ENCODE results near the gene AJAP1. TPM values are rescaled to one million over a fixed set of nuclear protein-coding genes. Genes with fewer than 3 reads are reported as not detected.

AJAP1 gene
- total and polyA plus RNA-seq, 2 of the 13 experiments (the other 11 are each of a cell fraction or from before 2014, with no cell fraction given): not detected

DNA sequence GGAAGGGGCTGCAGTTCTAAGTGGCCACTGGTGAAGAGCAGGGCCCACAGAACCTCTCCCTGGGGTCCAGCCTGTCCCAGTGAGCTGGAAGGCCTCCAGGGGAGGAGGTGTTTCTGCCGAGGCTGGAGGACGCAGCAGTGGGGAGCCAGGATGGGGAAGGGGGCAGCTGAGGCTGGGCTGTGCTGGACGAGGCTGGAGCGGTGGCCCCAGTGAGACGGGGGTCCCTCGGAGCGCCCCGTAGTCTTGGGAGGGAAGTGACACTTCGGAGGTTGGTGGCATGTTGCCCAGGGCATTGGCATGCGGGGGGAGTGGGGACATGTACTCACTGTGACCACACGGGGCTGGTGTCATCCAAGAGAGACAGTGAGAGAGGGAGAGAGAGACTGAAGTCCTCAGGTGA is 33.5 kb downstream of the AJAP1 start (continued):
- TF ChIP-seq ATAD3A (CRISPR knock-in tag; IDR thresholded peaks at IDR 0.05): no peak
- TF ChIP-seq EED (CRISPR knock-in tag; IDR thresholded peaks at IDR 0.05): no peak
- no peak for TF ChIP-seq MXI1 (IDR thresholded peaks at IDR 0.05; ENCODE audit: borderline replicate concordance, low read depth, low read length)

GRCh38 chr1:4689271-4689935 is 35.0 kb downstream of the AJAP1 start:
- FAIRE-seq (no peak), DNase-seq (ENCODE audit: low spot score) (no peak), ATAC-seq (no peak)
- TF ChIP-seq ZNF17 (CRISPR knock-in tag; IDR thresholded peaks at IDR 0.05) (no peak), SIX1 (CRISPR knock-in tag; IDR thresholded peaks at IDR 0.05; ENCODE audit: borderline replicate concordance) (no peak), POLR2G (IDR thresholded peaks at IDR 0.05; ENCODE audit: low read depth, low read length) (no peak), MIXL1 (CRISPR knock-in tag; IDR thresholded peaks at IDR 0.05) (no peak), HOXA7 (CRISPR knock-in tag; IDR thresholded peaks at IDR 0.05) (no peak), CHD2 (IDR thresholded peaks at IDR 0.05; ENCODE audit: low read depth, low read length) (no peak)
- TF ChIP-seq, protein P1, sequence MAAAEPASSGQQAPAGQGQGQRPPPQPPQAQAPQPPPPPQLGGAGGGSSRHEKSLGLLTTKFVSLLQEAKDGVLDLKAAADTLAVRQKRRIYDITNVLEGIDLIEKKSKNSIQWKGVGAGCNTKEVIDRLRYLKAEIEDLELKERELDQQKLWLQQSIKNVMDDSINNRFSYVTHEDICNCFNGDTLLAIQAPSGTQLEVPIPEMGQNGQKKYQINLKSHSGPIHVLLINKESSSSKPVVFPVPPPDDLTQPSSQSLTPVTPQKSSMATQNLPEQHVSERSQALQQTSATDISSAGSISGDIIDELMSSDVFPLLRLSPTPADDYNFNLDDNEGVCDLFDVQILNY (CRISPR knock-in tag; conservative IDR thresholded peaks at IDR 0.05): no peak
- TF ChIP-seq, protein P2, sequence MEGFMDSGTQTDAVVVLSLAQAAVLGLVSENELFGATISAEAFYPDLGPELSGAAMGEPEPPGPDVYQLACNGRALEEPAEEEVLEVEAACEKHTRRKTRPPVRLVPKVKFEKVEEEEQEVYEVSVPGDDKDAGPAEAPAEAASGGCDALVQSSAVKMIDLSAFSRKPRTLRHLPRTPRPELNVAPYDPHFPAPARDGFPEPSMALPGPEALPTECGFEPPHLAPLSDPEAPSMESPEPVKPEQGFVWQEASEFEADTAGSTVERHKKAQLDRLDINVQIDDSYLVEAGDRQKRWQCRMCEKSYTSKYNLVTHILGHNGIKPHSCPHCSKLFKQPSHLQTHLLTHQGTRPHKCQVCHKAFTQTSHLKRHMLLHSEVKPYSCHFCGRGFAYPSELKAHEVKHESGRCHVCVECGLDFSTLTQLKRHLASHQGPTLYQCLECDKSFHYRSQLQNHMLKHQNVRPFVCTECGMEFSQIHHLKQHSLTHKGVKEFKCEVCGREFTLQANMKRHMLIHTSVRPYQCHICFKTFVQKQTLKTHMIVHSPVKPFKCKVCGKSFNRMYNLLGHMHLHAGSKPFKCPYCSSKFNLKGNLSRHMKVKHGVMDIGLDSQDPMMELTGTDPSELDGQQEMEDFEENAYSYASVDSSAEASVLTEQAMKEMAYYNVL (CRISPR knock-in tag; IDR thresholded peaks at IDR 0.05; ENCODE audit: borderline replicate concordance): no peak
- ChIA-PET POLR2A (no interaction called here), CTCF (ENCODE audit: low intra/inter-chr PET ratio, low total read pairs) (no interaction called here)
- H3K4me1 ChIP-seq (ENCODE audit: insufficient read depth, low read length): no peaks in the 10 kb centered on the region
- no peaks in the 10 kb centered on the region for H4K20me1 ChIP-seq (ENCODE audit: insufficient read depth, low read length)
- no TSS peak for BruUV-seq (replicated peaks)
- H3K79me2 ChIP-seq (ENCODE audit: insufficient read depth, low read length): no peaks in the 10 kb centered on the region
- H3K4me2 ChIP-seq (ENCODE audit: low read depth, low read length): no peak overlapping the region
- intact Hi-C loops (cut with micrococcal nuclease; ENCODE audit: unreplicated experiment): no loop called here
- H2AFZ ChIP-seq (ENCODE audit: low read length): no peak overlapping the region
- H3K9ac ChIP-seq (ENCODE audit: insufficient read depth, low read depth, low read length): no peak overlapping the region
- no peaks in the 10 kb centered on the region for H3K36me3 ChIP-seq (replicated peaks in 1 of 2; ENCODE audit: control insufficient read depth in 1 of 2, insufficient read depth in 2 of 2, low read length in 2 of 2)
- H3K4me3 ChIP-seq (replicated peaks in 1 of 3; ENCODE audit: insufficient read depth in 1 of 3, low read depth in 2 of 3, low read length in 3 of 3): no peak overlapping the region
- H3K9me3 ChIP-seq (ENCODE audit: low read length): no peaks in the 10 kb centered on the region
- 76% methylated on average over 17 of the region's 24 CpGs for WGBS (ENCODE audit: low lambda C conversion rate)
- no peak overlapping the region for H3K27ac ChIP-seq (ENCODE audit: extremely low read length, insufficient read depth, low read length)
- in situ Hi-C loops (cut with HindIII; ENCODE audit: extremely low pct_ligation_motif_present, low pct_unique_long_range_greater_than_20kb): no loop called here
- H3K27me3 ChIP-seq (ENCODE audit: control insufficient read depth in 1 of 2, insufficient read depth in 2 of 2, low read length in 2 of 2): peaks cover 1 to 3% of the 10 kb centered on the region in 2 experiments; a peak in 2 of 5 replicates
